Measurements from ENCODE around the gene EDAR. TPM values are rescaled to one million over a fixed set of nuclear protein-coding genes. Genes with fewer than 3 reads are reported as not detected.

The EDAR gene
- total and polyA plus RNA-seq, 8 donors, result 0.47 to 8.1 (median 5.9) TPM; not detected in 1

- TF ChIP-seq, protein P1, sequence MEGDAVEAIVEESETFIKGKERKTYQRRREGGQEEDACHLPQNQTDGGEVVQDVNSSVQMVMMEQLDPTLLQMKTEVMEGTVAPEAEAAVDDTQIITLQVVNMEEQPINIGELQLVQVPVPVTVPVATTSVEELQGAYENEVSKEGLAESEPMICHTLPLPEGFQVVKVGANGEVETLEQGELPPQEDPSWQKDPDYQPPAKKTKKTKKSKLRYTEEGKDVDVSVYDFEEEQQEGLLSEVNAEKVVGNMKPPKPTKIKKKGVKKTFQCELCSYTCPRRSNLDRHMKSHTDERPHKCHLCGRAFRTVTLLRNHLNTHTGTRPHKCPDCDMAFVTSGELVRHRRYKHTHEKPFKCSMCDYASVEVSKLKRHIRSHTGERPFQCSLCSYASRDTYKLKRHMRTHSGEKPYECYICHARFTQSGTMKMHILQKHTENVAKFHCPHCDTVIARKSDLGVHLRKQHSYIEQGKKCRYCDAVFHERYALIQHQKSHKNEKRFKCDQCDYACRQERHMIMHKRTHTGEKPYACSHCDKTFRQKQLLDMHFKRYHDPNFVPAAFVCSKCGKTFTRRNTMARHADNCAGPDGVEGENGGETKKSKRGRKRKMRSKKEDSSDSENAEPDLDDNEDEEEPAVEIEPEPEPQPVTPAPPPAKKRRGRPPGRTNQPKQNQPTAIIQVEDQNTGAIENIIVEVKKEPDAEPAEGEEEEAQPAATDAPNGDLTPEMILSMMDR (IDR thresholded peaks at IDR 0.05), result no peak
- ATAC-seq (no peak), DNase-seq (no peak)
- peaks cover 0 to 22% of the 10 kb centered on the region in 2 donors for H3K9me3 ChIP-seq
- H3K36me3 ChIP-seq, result no peaks in the 10 kb centered on the region
- no peak overlapping the region for H3K27ac ChIP-seq
- H3K4me3 ChIP-seq, result no peak overlapping the region
- H3K27me3 ChIP-seq, result no peaks in the 10 kb centered on the region
- no peaks in the 10 kb centered on the region for H3K4me1 ChIP-seq
- intact Hi-C loops (cut with DNase I), result no loop called here
Observed at GRCh38 chr2:108947271-108947907, 41.6 kb downstream of the EDAR start.

GRCh38 chr2:108946442-108946841 lies 42.6 kb downstream of the EDAR start:
- TF ChIP-seq, protein P1 (IDR thresholded peaks at IDR 0.05), result no peak
- H3K9me3 ChIP-seq, result peaks cover 0 to 22% of the 10 kb centered on the region in 2 donors
- H3K36me3 ChIP-seq, result no peaks in the 10 kb centered on the region
- intact Hi-C loops (cut with DNase I), result no loop called here
- H3K4me1 ChIP-seq, result no peaks in the 10 kb centered on the region
- H3K27me3 ChIP-seq, result no peaks in the 10 kb centered on the region
- DNase-seq (no peak), ATAC-seq (no peak)
- no peak overlapping the region for H3K27ac ChIP-seq
- H3K4me3 ChIP-seq, result no peak overlapping the region

GRCh38 chr2:108945969-108946368 lies 43.1 kb downstream of the EDAR start:
- DNase-seq (peak in 1 of 4 donors; percentile 70), ATAC-seq (no peak)

DNA sequence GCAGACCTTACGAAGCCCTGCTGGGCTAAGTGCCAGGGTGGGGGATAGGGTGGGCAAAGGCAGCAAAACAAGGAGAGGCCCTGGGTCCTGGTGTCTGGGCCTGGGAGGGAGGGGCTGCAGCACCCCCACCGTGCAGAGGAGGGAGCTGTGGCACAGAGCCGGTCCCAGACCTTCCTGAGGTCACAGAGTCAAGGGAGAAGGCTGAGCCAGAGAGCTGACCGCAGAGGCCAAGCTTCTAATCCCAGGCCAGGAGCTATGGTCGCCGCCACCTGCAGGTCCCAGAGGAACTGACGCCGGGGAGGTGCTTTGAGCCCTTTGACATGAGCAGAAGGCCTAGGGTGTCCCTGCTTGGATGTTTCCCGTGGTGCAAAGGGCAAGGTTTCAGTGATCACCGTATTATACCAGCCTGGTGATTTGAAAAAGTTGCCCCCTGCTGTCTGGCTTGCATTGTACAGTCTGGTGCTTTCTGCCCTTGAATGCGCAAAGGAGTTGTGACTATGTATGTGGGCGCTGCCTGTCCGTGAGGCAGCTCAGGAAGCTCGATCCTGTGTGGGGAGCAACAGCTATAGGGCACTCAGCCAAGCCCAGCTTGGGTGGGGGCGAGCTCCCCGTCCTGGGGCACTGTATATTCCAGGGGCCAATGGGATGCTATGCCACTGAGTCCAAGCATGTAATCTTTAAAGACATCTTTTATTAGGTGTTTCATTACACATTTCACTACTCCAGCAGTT lies 44.3 kb downstream of the EDAR start:
- H3K36me3 ChIP-seq, result no peaks in the 10 kb centered on the region
- intact Hi-C loops (cut with DNase I), result no loop called here
- no peaks in the 10 kb centered on the region for H3K27me3 ChIP-seq
- DNase-seq (no peak), ATAC-seq (no peak)
- TF ChIP-seq, protein P1 (IDR thresholded peaks at IDR 0.05), result no peak
- no peak overlapping the region for H3K4me3 ChIP-seq
- H3K9me3 ChIP-seq, result peaks cover 0 to 22% of the 10 kb centered on the region in 2 donors
- H3K4me1 ChIP-seq, result no peaks in the 10 kb centered on the region
- H3K27ac ChIP-seq, result no peak overlapping the region

More at GRCh38 chr2:108945969-108946368, 43.1 kb downstream of the EDAR start:
- no peaks in the 10 kb centered on the region for H3K4me1 ChIP-seq
- H3K36me3 ChIP-seq, result no peaks in the 10 kb centered on the region
- no peaks in the 10 kb centered on the region for H3K27me3 ChIP-seq
- H3K9me3 ChIP-seq, result peaks cover 0 to 22% of the 10 kb centered on the region in 2 donors
- intact Hi-C loops (cut with DNase I), result no loop called here
- TF ChIP-seq, protein P1 (IDR thresholded peaks at IDR 0.05), result no peak
- H3K4me3 ChIP-seq, result no peak overlapping the region
- H3K27ac ChIP-seq, result no peak overlapping the region

DNA sequence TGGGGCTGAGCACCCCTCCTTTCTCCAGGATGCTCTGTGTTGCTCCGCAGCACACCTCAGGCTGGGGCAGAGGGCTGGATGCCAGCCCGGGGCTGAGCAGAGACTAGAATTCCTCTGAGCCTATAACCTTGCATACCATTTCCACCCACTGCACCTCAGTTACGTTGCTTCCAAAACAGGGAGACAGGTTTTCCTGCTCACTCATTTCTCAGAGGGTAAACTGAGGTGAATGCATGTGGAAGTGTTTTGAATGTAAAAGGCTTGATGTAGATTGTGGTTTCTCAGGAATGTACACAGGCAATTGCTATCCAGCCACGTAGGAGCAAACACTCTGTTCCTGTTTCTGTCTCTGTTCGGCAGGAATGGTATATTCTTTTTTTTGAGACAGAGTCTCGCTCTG lies 45.3 kb downstream of the EDAR start:
- Histone ChIP-seq H3K4me1 (no peaks in the 10 kb centered on the region), H3K36me3 (no peaks in the 10 kb centered on the region), H3K4me3 (no peak overlapping the region), H3K9me3 (peaks cover 0 to 22% of the 10 kb centered on the region in 2 donors), H3K27ac (no peak overlapping the region), H3K27me3 (no peaks in the 10 kb centered on the region)
- TF ChIP-seq, protein P1 (IDR thresholded peaks at IDR 0.05), result no peak
- DNase-seq, result no peak
- no peak for ATAC-seq
- intact Hi-C loops (cut with DNase I), result no loop called here

Measured in left lung (tissue), 10 donors.